AG09309 (cell line): ENCODE results near the gene CAPN13.

Source experiments
- DNase-seq: peaks from one replicate; pipeline ENCODE4 v3.0.0-alpha.2; 2010; ENCODE audit warnings: low read depth
- H3K4me3 ChIP-seq: 2 replicates; pipeline ENCODE4 v1.5.1; 2011; ENCODE audit warnings: mild to moderate bottlenecking, low read depth, low read length, moderate library complexity; ENCODE audit not compliant: control insufficient read depth
- CTCF ChIP-seq: IDR thresholded peaks from 2 replicates; pipeline ENCODE4 v1.5.1; 2011; ENCODE audit warnings: mild to moderate bottlenecking, low read depth, low read length, inconsistent platforms; ENCODE audit not compliant: insufficient read depth, control insufficient read depth; ENCODE audit errors: missing control alignments

Gene CAPN13

GRCh38 chr2:30677861-30678385 is 129.3 kb downstream of the CAPN13 start:
- H3K4me3 ChIP-seq: no peak overlapping the region
- no peak for TF ChIP-seq CTCF
- no peak for DNase-seq

GRCh38 chr2:30677231-30677630 is 130.0 kb downstream of the CAPN13 start:
- DNase-seq: no peak
- no peak overlapping the region for H3K4me3 ChIP-seq
- no peak for TF ChIP-seq CTCF

GRCh38 chr2:30675758-30676157 is 131.5 kb downstream of the CAPN13 start:
- no peak for DNase-seq
- TF ChIP-seq CTCF: no peak
- no peak overlapping the region for H3K4me3 ChIP-seq

- DNase-seq: no peak
- H3K4me3 ChIP-seq: no peak overlapping the region
- no peak for TF ChIP-seq CTCF
These were observed 134.1 kb downstream of the CAPN13 start for GRCh38 chr2:30673127-30673526.
